Measurements from ENCODE around the gene TAOK2. TPM values are rescaled to one million over a fixed set of nuclear protein-coding genes. Genes with fewer than 3 reads are reported as not detected.

The TAOK2 gene
- total RNA-seq, 2 experiments from 2014 or later = 13.1 to 14.1 TPM

DNA sequence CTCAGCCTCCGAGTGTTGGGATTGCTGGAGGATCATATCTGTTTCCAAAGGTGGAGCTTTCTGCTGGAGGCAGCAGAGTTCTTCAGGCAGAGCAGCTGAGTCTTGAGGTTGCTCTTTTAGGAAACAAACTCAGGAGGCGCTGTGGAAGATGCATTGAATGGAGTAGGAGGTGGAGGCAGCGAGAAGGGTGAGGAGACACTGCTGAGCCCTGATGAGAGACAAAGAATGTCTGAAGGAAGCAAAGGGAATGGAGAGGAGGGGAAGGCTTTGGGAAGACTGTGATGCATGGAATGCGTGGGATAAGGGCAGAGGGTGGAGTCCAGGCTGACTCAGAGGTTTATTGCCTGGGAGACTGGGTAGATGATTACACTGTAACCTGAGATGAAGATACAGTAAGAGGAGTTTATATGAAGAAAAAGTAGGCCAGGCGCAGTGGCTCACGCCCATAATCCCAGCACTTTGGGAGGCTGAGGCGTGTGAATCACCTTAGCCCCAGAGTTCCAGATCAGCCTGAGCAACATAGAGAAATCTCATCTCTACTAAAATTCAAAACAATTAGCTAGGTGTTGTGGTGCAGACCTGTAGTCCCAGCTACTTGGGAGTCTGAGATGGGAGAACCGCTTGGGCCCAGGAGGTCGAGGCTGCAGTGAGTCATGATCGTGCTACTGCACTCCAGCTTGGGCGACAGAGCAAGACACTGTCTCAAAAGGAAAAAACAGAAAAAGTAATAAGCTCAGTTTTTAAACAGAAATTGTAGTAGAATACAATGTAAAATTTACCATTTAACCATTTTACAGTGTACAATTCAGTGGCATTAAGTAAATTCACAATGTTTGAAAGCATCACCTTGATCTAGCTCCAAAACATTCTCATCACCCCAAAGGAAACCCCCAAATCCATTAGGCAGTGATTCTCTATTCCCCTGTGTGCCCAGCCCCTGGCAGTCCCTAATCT lies 29.5 kb upstream of the TAOK2 start:
- Histone ChIP-seq H3K9me3 (ENCODE audit: control insufficient read depth in 1 of 2, insufficient read depth in 1 of 2, low read length in 2 of 2) (peaks cover 0 to 4% of the 10 kb centered on the region in 2 experiments), H3K27ac (ENCODE audit: low read depth in 1 of 2, low read length in 2 of 2) (no peak overlapping the region), H3K27me3 (ENCODE audit: control insufficient read depth in 1 of 2, insufficient read depth in 2 of 2, low read length in 2 of 2) (peaks cover 0 to 3% of the 10 kb centered on the region in 2 experiments), H3K4me3 (ENCODE audit: low read length) (no peak overlapping the region), H3K36me3 (ENCODE audit: insufficient read depth, low read length) (no peaks in the 10 kb centered on the region), H3K4me1 (ENCODE audit: insufficient read depth, low read length) (no peaks in the 10 kb centered on the region)
- ATAC-seq (ENCODE audit: poor library complexity) = no peak
- DNase-seq = no peak
- Mint-ChIP-seq H3K4me1 (ENCODE audit: low read depth) (peaks cover 4% of the 10 kb centered on the region), H3K9me3 (no peaks in the 10 kb centered on the region), H3K4me3 (no peak overlapping the region), H3K27ac (no peak overlapping the region), H3K36me3 (ENCODE audit: low read depth) (no peaks in the 10 kb centered on the region), H3K27me3 (no peaks in the 10 kb centered on the region)
- intact Hi-C loops (cut with DNase I, micrococcal nuclease) = no loop called here
- POLR2A ChIA-PET = no interaction called here
- CTCF ChIA-PET = interaction anchor here (0.6 to 1.3 kb wide), 3 partner anchors 17 to 396 kb away, joined by 3 read pairs; partner anchors contain the start of gene TMEM219
- TF ChIP-seq, protein P1, sequence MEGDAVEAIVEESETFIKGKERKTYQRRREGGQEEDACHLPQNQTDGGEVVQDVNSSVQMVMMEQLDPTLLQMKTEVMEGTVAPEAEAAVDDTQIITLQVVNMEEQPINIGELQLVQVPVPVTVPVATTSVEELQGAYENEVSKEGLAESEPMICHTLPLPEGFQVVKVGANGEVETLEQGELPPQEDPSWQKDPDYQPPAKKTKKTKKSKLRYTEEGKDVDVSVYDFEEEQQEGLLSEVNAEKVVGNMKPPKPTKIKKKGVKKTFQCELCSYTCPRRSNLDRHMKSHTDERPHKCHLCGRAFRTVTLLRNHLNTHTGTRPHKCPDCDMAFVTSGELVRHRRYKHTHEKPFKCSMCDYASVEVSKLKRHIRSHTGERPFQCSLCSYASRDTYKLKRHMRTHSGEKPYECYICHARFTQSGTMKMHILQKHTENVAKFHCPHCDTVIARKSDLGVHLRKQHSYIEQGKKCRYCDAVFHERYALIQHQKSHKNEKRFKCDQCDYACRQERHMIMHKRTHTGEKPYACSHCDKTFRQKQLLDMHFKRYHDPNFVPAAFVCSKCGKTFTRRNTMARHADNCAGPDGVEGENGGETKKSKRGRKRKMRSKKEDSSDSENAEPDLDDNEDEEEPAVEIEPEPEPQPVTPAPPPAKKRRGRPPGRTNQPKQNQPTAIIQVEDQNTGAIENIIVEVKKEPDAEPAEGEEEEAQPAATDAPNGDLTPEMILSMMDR (IDR thresholded peaks at IDR 0.05) = no peak

DNA sequence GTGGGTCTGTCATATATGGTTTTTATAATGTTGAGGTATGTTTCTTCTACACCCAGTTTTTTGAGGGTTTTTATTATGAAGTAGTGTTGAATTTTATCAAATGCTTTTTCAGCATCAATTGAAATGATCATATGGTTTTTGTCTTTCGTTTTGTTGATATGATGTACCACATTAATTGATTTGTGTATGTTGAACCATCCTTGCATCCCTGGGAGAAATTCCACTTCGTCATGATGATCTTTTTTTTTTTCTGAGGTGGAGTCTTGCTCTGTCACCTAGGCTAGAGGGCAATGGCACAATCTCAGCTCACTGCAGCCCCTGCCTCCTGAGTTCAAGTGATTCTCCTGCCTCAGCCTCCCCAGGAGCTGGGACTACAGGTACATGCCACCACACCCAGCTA lies 25.8 kb upstream of the TAOK2 start:
- ATAC-seq (ENCODE audit: poor library complexity) = no peak
- Histone ChIP-seq H3K36me3 (ENCODE audit: insufficient read depth, low read length) (no peaks in the 10 kb centered on the region), H3K27me3 (ENCODE audit: control insufficient read depth in 1 of 2, insufficient read depth in 2 of 2, low read length in 2 of 2) (no peaks in the 10 kb centered on the region), H3K27ac (ENCODE audit: low read depth in 1 of 2, low read length in 2 of 2) (no peak overlapping the region), H3K4me3 (ENCODE audit: low read length) (no peak overlapping the region), H3K4me1 (ENCODE audit: insufficient read depth, low read length) (no peaks in the 10 kb centered on the region), H3K9me3 (ENCODE audit: control insufficient read depth in 1 of 2, insufficient read depth in 1 of 2, low read length in 2 of 2) (peaks cover 0 to 5% of the 10 kb centered on the region in 2 experiments)
- DNase-seq = no peak
- POLR2A ChIA-PET = no interaction called here
- Mint-ChIP-seq H3K36me3 (ENCODE audit: low read depth) (no peaks in the 10 kb centered on the region), H3K4me3 (no peak overlapping the region), H3K27ac (no peak overlapping the region), H3K27me3 (no peaks in the 10 kb centered on the region), H3K4me1 (ENCODE audit: low read depth) (peaks cover under 1% of the 10 kb centered on the region), H3K9me3 (peaks cover 2% of the 10 kb centered on the region)
- intact Hi-C loops (cut with DNase I, micrococcal nuclease) = no loop called here
- CTCF ChIA-PET = interaction anchor here (1.1 kb wide), 1 partner anchor 14 kb away, joined by 3 read pairs; the partner anchor contains the start of gene TMEM219
- TF ChIP-seq, protein P1 (IDR thresholded peaks at IDR 0.05) = no peak

DNA sequence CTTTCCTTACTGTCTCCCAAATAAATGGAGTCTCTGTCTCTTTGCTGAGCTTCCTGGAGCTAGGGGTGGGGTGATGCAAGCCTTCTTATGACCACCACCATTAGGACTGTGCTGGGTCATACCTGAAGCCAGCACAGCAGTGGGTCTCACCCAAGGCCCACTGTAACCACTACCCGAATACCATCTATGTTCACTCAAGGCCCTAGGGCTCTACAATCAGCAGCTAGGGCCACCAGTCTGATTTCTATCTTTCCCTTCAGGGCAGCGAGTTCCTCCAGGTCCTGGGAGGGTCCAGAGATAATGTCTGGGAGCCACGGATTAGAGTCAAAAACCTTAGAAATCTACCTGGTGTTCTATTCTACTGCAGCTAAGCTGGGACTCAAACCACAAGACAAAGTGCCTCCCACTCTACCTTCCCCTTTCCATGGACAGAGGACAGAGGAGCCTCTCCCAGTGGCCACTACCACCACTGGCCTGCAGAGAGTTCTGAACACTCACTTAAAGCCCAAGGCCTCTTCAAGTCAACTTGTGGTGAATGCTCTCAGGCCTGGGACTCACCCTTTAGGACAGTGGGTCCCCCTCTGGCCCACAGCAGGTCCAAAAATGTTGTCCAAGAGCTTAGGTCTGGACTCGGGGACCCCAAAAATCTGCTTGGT lies 22.7 kb upstream of the TAOK2 start:
- Mint-ChIP-seq H3K4me3 (no peak overlapping the region), H3K36me3 (ENCODE audit: low read depth) (no peaks in the 10 kb centered on the region), H3K4me1 (ENCODE audit: low read depth) (no peaks in the 10 kb centered on the region), H3K27me3 (no peaks in the 10 kb centered on the region), H3K27ac (no peak overlapping the region), H3K9me3 (peaks cover 2% of the 10 kb centered on the region)
- ATAC-seq (ENCODE audit: poor library complexity) = no peak
- no peaks in the 10 kb centered on the region for H3K27me3 ChIP-seq (ENCODE audit: control insufficient read depth in 1 of 2, insufficient read depth in 2 of 2, low read length in 2 of 2)
- intact Hi-C loops (cut with DNase I, micrococcal nuclease) = no loop called here
- DNase-seq = no peak
- peaks cover 0 to 5% of the 10 kb centered on the region in 2 experiments for H3K9me3 ChIP-seq (ENCODE audit: control insufficient read depth in 1 of 2, insufficient read depth in 1 of 2, low read length in 2 of 2)
- POLR2A ChIA-PET = no interaction called here
- H3K4me3 ChIP-seq (ENCODE audit: low read length) = no peak overlapping the region
- H3K4me1 ChIP-seq (ENCODE audit: insufficient read depth, low read length) = no peaks in the 10 kb centered on the region
- no peak overlapping the region for H3K27ac ChIP-seq (ENCODE audit: low read depth in 1 of 2, low read length in 2 of 2)
- CTCF ChIA-PET = no interaction called here
- H3K36me3 ChIP-seq (ENCODE audit: insufficient read depth, low read length) = no peaks in the 10 kb centered on the region
- TF ChIP-seq, protein P1 (IDR thresholded peaks at IDR 0.05) = no peak

All from CD4-positive, alpha-beta T cell (primary cell).